ENCODE data around the gene RNF167.

Gene RNF167

GRCh38 chr17:4969551-4970173 is 29.6 kb downstream of the RNF167 start:
- ChIA-PET POLR2A (interaction anchor here (0.7 to 9.7 kb wide), 6 partner anchors 14 to 29 kb away, joined by 3 to 119 read pairs (median 34); partner anchors contain the start of genes CAMTA2, ENO3, PFN1 and RNF167), CTCF (interaction anchor here (0.7 to 3.8 kb wide), 5 partner anchors 10 to 49 kb away, joined by 3 to 54 read pairs (median 4); partner anchors contain the start of genes CAMTA2 and RNF167)
- TF ChIP-seq CTCF (IDR thresholded peaks at IDR 0.05; ENCODE audit: insufficient read depth, low read length, missing control alignments): no peak
- DNase-seq (ENCODE audit: low read depth, low spot score): no peak
- peak overlapping the region; percentile 81 for H3K4me3 ChIP-seq (ENCODE audit: low read depth, low read length)

- ChIA-PET POLR2A (interaction anchor here (1.1 to 9.7 kb wide), 5 partner anchors 13 to 30 kb away, joined by 3 to 119 read pairs (median 61); partner anchors contain the start of genes CAMTA2, ENO3, PFN1 and RNF167), CTCF (interaction anchor here (0.7 to 3.8 kb wide), 6 partner anchors 10 to 49 kb away, joined by 3 to 54 read pairs (median 6); partner anchors contain the start of genes CAMTA2 and RNF167)
- no peak for DNase-seq (ENCODE audit: low read depth, low spot score)
- H3K4me3 ChIP-seq (ENCODE audit: low read depth, low read length): no peak overlapping the region
- no peak for TF ChIP-seq CTCF (IDR thresholded peaks at IDR 0.05; ENCODE audit: insufficient read depth, low read length, missing control alignments)
Observed at GRCh38 chr17:4970273-4970672, 30.2 kb downstream of the RNF167 start.

- ChIA-PET POLR2A (interaction anchor here (2.1 kb wide), 1 partner anchor 32 kb away, joined by 7 read pairs; the partner anchor contains the start of genes RNF167 and SLC25A11), CTCF (interaction anchor here (0.7 to 3.8 kb wide), 4 partner anchors 8 to 90 kb away, joined by 3 to 54 read pairs (median 5); partner anchors contain the start of gene CAMTA2)
- TF ChIP-seq CTCF (IDR thresholded peaks at IDR 0.05; ENCODE audit: insufficient read depth, low read length, missing control alignments): no peak
- H3K4me3 ChIP-seq (ENCODE audit: low read depth, low read length): no peak overlapping the region
- DNase-seq (ENCODE audit: low read depth, low spot score): no peak
Observed at GRCh38 chr17:4971826-4972225, 31.8 kb downstream of the RNF167 start.

- no peak overlapping the region for H3K4me3 ChIP-seq (ENCODE audit: low read depth, low read length)
- POLR2A ChIA-PET: interaction anchor here (2.1 kb wide), 1 partner anchor 32 kb away, joined by 7 read pairs; the partner anchor contains the start of genes RNF167 and SLC25A11
- no peak for DNase-seq (ENCODE audit: low read depth, low spot score)
- CTCF ChIA-PET: interaction anchor here (1.4 to 9.8 kb wide), 4 partner anchors 8 to 89 kb away, joined by 3 to 76 read pairs (median 30); partner anchors contain the start of gene CAMTA2
- no peak for TF ChIP-seq CTCF (IDR thresholded peaks at IDR 0.05; ENCODE audit: insufficient read depth, low read length, missing control alignments)
Observed at GRCh38 chr17:4972322-4972721, 32.3 kb downstream of the RNF167 start.

- no peak for TF ChIP-seq CTCF (IDR thresholded peaks at IDR 0.05; ENCODE audit: insufficient read depth, low read length, missing control alignments)
- POLR2A ChIA-PET: interaction anchor here (2.1 kb wide), 1 partner anchor 33 kb away, joined by 7 read pairs; the partner anchor contains the start of genes RNF167 and SLC25A11
- no peak overlapping the region for H3K4me3 ChIP-seq (ENCODE audit: low read depth, low read length)
- DNase-seq (ENCODE audit: low read depth, low spot score): no peak
- CTCF ChIA-PET: interaction anchor here (1.4 to 9.8 kb wide), 4 partner anchors 7 to 89 kb away, joined by 3 to 76 read pairs (median 30); partner anchors contain the start of gene CAMTA2
Observed at GRCh38 chr17:4972752-4973151, 32.7 kb downstream of the RNF167 start.

Data from AG04449 (cell line).